HG02840 (cell line): Measurements from ENCODE around the gene HDAC4.

Source experiments
- ATAC-seq: cut with Tn5 transposase; IDR thresholded peaks from one replicate; pipeline ENCODE4 v1.9.1; 2021; ENCODE audit warnings: mild to moderate bottlenecking, moderate library complexity, moderate number of reproducible peaks; ENCODE audit not compliant: unreplicated experiment, low FRiP score

HDAC4 gene

GRCh38 chr2:239273280-239274234 is 127.3 kb downstream of the HDAC4 start:
- no peak for ATAC-seq

- ATAC-seq, result no peak
Observed at GRCh38 chr2:239272626-239273025, 128.2 kb downstream of the HDAC4 start.

GRCh38 chr2:239271882-239272281 is 128.9 kb downstream of the HDAC4 start:
- no peak for ATAC-seq

DNA sequence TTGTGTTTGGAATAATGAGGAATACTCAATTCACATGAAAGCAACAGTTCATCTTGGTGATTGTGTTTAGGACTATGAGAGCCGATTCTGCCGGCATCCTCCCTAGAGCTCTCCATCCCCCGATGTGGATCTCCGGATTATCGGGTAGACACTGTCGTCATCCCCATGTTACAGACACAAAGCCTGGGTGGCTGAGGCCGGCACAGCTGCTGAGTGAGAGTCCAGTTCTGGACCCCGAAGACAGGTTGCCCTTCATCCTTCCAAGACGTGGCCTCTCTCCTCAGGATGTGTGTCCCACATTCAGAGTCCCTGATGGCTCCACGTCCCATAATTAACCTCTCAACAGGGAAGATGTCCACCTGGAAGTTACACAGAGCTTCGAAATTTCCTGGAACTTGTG is 129.3 kb downstream of the HDAC4 start:
- ATAC-seq, result no peak

DNA sequence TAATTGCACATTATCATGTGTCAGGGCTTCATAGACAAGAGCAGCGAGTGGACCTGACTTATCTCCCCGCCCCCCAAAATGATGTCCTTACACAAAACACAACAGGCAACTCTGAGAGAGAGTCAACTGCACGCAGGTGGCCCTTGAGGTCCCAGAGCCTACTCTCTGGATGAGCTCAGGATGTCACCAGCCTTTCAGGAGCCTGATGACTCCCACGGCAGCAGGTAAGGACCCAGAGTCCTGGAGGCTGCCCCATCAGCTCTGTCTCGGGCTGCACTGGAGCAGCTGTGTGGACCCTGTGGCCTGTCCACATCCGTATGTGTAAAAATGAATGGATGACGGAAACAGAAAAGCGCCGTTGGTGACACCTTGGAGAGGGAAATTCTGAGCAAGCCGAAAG is 130.9 kb downstream of the HDAC4 start:
- no peak for ATAC-seq

DNA sequence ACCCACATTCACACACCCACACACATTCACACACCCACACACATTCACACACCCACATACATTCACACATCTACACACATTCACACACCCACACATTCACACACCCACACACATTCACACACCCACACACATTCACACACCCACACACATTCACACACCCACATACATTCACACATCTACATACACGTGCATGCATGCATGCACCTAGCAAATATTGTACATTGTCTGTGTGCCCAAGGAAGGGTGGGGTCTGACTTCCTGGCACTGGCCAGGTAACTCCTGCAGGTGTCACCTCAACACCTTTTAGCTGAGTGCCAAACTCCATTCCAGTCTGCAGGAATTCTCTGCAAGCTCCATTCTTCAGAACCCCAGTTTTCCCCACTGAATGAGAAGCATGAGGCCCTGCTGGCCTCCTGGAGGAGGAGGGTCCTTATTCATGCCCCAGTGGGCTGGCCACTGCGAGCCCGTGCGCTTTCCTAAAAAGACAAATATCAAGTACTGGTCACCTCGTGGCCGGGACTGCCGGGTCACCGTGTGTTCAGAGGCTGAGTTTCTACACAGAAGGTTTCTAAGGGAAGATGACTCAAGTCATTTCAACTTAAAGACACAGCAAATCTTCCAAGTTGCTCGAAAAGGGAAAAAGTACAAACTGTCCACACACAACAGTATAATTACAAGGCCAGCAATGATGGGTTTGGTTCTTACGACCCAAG is 131.5 kb downstream of the HDAC4 start:
- no peak for ATAC-seq

- no peak for ATAC-seq
Observed at GRCh38 chr2:239268549-239268948, 132.3 kb downstream of the HDAC4 start.

DNA sequence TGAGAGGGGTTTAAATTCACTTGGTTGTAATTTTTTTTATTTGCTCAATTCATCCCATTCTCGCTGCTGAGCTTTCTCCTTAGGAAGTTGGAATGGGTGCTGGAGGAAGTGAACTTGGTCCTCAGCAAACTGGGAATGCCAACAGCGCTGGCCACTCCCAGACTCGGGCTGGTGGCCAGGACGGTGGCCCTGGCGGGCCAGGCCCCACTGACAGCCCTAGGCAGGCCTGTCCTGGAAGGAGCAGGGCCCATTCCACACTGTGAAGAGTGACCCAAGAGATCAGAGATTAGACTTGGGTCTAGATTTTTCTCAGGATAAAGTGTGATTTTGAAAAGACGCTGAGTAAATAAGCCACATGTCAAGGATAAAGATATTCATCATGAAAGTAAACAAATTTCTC is 132.7 kb downstream of the HDAC4 start:
- no peak for ATAC-seq

DNA sequence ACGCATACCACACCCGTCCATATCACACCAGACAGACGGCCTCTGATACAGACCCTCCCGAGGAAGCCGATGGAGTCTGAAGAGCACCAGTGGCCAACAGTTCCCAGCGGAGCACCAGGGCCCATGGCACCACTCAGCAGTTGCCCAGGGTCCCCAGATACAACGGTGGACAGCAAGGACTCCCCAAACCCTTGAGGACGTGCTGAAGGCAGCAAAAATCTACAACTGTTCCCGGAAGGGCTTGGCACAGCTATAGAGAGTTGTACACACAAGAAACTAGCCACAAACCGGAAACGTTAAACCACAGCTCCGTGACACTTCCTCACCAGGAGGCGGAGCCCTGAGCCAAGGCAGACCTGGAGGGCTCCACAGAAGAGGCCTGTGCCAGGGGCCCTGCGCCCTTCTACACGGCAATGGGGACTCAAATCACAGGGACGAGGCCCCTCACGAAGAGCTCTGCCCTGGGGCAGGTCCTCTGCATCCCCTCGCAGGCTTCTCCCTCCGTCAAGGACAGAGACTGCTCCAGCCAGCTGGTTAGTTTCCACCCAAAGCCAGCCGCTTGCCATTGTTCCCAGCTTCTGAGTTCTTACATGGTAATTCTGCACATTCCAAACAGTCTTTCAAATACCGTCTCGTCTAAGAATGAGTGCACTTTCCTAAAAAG is 133.4 kb downstream of the HDAC4 start:
- ATAC-seq, result peak; percentile 84

DNA sequence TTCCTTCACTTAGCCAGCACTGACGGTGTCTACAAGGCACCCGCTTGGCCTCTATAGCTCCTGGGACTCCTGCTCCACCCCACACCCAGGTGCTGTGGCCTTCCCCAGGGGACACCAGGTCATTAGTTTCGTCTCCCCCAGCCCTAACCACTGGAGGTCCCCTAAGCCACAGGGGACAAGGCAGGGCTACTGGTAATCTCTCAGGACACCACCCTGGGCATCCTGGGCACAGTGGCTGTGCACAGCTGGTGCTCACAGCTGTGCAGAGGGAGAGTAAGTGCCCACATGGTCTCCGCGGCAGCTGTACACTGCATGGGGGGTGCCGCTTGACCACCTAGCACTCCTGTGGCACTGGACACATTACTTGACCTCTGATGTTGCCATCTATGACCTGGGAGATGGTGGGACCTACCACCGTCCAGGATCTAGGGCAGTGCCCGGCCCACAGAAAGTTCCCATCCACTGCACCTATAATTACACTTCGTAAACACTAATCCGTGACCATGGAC is 134.0 kb downstream of the HDAC4 start:
- ATAC-seq, result peak; percentile 10

DNA sequence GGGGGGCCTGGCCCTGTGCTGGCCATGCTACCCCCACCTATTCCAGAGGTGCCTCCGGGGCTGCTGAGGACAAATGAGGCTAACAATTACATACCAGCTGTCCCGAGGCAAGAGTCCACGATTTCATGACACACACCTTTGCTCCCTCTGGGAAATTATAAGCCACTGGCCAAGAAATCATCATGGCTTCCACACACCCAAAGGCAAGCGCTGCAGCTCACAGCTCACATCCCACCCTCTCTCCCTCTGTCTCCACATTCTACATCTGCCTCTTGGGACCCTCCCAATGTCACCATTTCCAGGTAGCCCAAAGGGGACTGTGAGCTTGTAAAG is 134.4 kb downstream of the HDAC4 start:
- no peak for ATAC-seq

DNA sequence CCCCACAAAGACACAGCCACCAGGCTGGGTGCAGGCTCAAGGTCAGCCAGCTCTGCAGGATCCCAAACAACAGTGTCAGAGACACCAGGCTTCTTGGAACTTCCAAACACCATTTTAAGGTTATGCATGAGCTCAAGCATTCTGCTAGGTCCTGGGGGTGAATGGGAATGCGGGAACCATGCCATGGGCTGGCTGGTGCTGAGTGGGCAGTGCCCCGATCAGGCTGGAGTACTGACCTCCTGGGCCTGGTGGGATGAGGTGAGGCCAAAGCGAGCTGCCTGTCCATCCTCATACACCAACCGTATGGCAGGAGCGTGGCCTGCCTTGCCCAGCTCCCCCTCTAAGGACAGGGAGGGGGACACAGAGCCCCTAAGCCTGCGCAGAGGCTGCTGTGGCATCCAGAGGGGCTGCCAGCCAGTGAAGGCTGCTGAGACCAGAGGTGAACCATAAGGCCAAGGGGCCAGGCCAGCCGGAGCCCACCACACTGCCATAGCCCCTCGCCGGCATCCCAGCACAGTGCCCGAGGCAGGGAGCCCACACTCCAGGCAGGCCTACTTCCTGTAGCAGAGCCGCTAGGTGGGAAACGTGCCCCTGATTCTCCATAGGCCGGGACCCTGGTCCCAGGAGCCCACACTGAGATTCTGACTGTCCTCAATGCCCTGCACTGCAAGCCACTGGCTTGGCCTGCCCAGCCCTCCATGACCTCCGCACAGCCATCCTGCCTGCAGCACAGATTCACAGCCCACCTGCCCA is 135.0 kb downstream of the HDAC4 start:
- no peak for ATAC-seq

GRCh38 chr2:239264838-239265651 is 135.8 kb downstream of the HDAC4 start:
- no peak for ATAC-seq

DNA sequence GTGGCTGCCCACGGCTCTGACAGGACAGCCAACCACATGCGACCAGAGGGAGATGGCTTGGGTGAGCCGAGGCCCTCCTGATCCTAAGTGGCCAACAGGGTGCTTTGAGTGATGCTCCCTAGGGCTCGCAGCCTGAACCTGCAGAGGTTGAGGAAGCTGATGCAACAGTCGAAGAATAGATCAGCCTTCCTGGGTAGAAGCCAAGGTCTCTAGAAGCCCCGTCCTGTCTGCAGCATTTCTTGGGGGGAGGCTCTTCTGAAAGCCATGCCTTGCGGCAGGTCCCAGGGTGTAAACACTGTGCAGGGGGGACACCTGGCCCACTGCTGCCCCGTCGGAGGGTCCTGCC is 136.4 kb downstream of the HDAC4 start:
- no peak for ATAC-seq

DNA sequence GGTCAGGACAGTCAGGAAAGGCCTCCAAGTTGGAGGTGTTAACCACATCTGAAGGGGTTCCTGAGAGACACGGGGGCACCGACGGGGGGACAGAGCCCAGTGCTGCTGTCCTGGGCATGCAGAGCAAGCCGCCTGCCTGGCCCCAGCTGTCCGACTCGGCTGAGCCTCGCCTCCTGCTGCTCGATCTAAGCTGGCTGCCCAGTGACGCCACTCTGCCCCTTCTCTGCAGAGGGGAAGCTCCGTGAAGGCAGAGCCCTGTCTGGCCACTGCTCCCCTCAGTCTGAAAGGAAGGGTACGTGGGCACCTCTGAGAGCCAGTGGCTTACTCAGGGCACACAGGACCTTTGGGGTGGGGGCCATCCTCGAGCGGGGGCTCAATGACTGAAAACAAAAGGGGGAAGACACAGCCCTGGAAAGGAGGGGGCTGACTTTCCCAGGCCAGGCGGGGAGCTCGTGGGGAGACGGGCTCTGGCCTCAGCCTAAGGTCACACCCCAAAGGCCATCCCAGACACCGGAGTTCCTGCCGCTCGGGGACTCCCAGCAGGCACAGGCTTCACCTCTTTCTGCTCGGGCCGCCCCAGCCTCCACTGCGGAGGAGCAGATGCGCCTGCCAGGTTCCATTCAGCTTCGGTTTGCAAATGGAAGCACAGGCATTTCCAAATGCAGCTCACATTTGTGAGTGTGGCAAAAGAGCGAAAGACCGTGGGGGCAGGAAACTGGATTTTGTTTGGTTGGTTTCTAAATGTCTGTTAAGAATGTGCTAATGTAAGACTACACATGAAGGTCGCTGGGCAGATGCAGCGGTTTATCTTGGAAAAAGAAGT is 136.9 kb downstream of the HDAC4 start:
- ATAC-seq, result no peak

DNA sequence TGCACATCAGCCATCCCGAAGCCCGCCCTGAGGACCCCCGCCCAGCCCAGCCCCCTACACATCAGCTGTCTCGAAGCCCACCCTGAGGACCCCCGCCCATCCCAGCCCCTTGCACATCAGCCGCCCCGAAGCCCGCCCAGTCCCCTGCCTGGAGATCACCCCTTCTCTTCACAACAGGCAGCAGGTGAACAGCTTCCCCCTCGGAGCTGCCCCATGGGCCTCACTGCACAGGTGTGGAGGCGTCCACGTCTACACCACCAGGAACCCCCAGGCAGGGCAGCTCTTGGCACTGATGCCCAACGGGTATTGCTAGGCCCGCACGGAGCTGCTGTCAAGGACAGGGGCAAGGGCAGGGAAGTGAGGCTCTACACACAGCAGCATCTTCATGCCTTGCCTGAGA is 137.6 kb downstream of the HDAC4 start:
- ATAC-seq, result no peak

DNA sequence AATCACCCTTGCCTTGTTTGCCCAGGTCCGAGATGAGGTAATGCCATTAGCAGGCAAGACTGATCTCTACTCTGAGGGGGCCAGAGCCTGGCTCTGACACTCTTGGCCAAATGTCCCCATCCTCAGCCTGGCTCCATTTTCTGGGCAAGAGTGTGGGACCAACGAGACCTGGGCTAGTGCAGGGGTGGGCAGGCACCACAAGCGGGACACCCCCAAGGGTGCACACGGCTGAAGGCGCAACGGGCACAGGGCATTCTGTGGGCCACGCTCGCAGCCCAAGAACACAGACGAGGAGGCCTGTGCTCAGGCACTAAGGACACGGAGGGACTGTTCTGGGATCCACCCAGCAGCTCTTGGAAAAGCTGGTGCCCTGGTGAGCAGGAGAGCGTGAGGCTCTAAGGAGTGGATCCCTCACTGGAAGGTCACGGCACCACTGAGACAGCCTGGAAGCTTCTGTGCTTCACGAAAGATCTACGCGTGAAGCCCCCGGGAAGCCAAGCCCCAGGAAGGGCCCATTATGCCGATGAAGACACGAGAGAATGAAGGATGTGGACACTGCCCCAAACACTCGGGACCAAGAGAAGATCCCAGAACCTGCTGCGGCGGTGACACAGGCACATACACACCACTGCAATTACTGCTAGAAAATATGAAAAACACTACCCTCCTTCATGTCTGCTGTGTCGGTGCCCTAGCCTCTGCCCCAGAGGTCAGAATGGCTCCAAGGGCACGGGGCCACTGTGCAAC is 138.2 kb downstream of the HDAC4 start:
- no peak for ATAC-seq

- no peak for ATAC-seq
Observed at GRCh38 chr2:239261796-239262483, 138.9 kb downstream of the HDAC4 start.
